ENCODE results near the gene ADAMTS2.

GRCh38 chr5:179111267-179112207, 233.7 kb downstream of the ADAMTS2 start:
- TF ChIP-seq CEBPB (IDR thresholded peaks at IDR 0.05; ENCODE audit: low read depth, low read length) (no peak), CTCF (conservative IDR thresholded peaks at IDR 0.05; ENCODE audit: low read depth, low read length) (no peak), FOS (IDR thresholded peaks at IDR 0.05; ENCODE audit: low read depth, low read length) (no peak), NFE2L2 (IDR thresholded peaks at IDR 0.05; ENCODE audit: low read depth, low read length) (no peak), POLR2A (IDR thresholded peaks at IDR 0.05; ENCODE audit: low read depth, low read length) (no peak), MAFK (IDR thresholded peaks at IDR 0.05; ENCODE audit: low read depth, low read length) (no peak), BHLHE40 (IDR thresholded peaks at IDR 0.05; ENCODE audit: low read depth, low read length) (no peak), RAD21 (IDR thresholded peaks at IDR 0.05; ENCODE audit: low read length) (no peak), CHD1 (IDR thresholded peaks at IDR 0.05; ENCODE audit: low read depth, low read length) (no peak), RCOR1 (IDR thresholded peaks at IDR 0.05; ENCODE audit: insufficient replicate concordance, low read length) (no peak), MXI1 (IDR thresholded peaks at IDR 0.05; ENCODE audit: borderline replicate concordance, low read depth, low read length) (no peak), USF2 (IDR thresholded peaks at IDR 0.05; ENCODE audit: low read depth, low read length) (no peak), ELK1 (IDR thresholded peaks at IDR 0.05; ENCODE audit: borderline replicate concordance, low read depth, low read length) (no peak)
